ENCODE data around the gene CD3E. TPM values are rescaled to one million over a fixed set of nuclear protein-coding genes. Genes with fewer than 3 reads are reported as not detected.

CD3E gene
- total RNA-seq, 1 donor from 2014 or later, result not detected

DNA sequence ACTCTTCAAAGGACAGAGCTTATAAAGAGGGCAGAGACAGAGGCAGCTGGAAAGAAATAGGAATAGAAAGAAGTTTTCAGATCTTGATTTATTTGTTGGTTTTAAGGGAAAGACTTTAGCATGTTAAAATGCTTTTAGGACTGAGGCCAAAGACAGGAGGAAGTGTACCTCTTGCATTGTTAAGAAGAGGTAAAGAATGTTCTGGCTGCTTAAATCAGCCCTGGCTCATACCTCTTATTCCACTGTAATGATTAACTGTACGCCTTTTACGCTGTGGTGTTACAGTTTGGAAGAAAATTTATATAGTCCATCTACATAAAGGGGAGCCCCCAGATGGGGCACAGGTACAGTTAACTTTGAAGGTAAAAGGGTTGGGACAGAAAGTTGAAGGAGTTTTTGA lies 30.3 kb upstream of the CD3E start:
- Mint-ChIP-seq H3K9me3 (no peaks in the 10 kb centered on the region), H3K27me3 (ENCODE audit: low read depth) (peaks cover 80% of the 10 kb centered on the region), H3K27ac (ENCODE audit: unreplicated experiment) (no peak overlapping the region), H3K4me3 (no peak overlapping the region), H3K4me1 (no peaks in the 10 kb centered on the region), H3K36me3 (ENCODE audit: low read depth) (no peaks in the 10 kb centered on the region)
- TF ChIP-seq, protein P1, sequence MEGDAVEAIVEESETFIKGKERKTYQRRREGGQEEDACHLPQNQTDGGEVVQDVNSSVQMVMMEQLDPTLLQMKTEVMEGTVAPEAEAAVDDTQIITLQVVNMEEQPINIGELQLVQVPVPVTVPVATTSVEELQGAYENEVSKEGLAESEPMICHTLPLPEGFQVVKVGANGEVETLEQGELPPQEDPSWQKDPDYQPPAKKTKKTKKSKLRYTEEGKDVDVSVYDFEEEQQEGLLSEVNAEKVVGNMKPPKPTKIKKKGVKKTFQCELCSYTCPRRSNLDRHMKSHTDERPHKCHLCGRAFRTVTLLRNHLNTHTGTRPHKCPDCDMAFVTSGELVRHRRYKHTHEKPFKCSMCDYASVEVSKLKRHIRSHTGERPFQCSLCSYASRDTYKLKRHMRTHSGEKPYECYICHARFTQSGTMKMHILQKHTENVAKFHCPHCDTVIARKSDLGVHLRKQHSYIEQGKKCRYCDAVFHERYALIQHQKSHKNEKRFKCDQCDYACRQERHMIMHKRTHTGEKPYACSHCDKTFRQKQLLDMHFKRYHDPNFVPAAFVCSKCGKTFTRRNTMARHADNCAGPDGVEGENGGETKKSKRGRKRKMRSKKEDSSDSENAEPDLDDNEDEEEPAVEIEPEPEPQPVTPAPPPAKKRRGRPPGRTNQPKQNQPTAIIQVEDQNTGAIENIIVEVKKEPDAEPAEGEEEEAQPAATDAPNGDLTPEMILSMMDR (conservative IDR thresholded peaks at IDR 0.05), result no peak
- no peak for DNase-seq (ENCODE audit: low read depth, low spot score)

DNA sequence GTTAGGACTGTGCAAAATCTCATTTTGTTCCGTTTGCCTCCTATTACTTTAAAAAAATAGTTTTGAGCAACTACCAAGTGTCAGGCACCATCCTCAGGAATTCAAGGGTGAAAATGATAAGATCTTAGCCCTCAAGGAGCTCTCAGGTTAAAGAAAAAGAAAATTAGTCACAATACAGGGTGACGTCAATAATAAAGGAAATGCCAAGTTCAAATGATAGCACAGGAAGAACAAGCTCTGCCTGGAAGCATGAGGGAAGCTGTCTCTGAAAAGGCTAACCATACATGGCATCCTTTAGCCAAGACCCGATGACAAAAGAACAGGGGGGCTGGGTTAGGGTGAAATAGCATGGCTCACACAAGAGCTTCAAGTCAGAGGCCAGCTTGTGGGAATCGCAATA lies 29.4 kb upstream of the CD3E start:
- no peak overlapping the region for H3K4me3 Mint-ChIP-seq
- no peak for DNase-seq (ENCODE audit: low read depth, low spot score)
- TF ChIP-seq, protein P1 (conservative IDR thresholded peaks at IDR 0.05), result no peak
- H3K4me1 Mint-ChIP-seq, result no peaks in the 10 kb centered on the region
- H3K27ac Mint-ChIP-seq (ENCODE audit: unreplicated experiment), result no peak overlapping the region
- no peaks in the 10 kb centered on the region for H3K9me3 Mint-ChIP-seq
- peaks cover 78% of the 10 kb centered on the region for H3K27me3 Mint-ChIP-seq (ENCODE audit: low read depth)
- no peaks in the 10 kb centered on the region for H3K36me3 Mint-ChIP-seq (ENCODE audit: low read depth)

DNA sequence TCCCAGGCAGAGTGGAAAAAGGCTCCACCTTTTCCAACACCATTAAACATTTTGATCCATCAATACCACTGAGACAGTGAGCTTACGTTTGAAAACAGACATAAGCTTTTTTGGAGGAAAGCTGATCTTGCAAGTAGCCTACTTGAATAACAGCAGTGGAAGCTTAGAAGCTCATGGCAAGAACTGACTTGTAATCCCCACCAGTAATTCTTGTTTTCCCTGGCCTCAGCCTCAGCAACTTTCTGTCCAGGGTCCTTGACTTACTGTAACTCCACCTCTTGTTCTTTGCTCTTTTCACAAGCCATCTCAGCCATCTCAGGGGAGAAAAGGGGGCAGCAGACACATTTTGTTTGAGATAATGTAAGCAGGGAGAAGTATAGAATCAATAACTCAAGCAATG lies 28.1 kb upstream of the CD3E start:
- H3K4me1 Mint-ChIP-seq, result no peaks in the 10 kb centered on the region
- H3K36me3 Mint-ChIP-seq (ENCODE audit: low read depth), result no peaks in the 10 kb centered on the region
- peaks cover 70% of the 10 kb centered on the region for H3K27me3 Mint-ChIP-seq (ENCODE audit: low read depth)
- DNase-seq (ENCODE audit: low read depth, low spot score), result no peak
- TF ChIP-seq, protein P1 (conservative IDR thresholded peaks at IDR 0.05), result no peak
- no peak overlapping the region for H3K4me3 Mint-ChIP-seq
- no peaks in the 10 kb centered on the region for H3K9me3 Mint-ChIP-seq
- no peak overlapping the region for H3K27ac Mint-ChIP-seq (ENCODE audit: unreplicated experiment)

DNA sequence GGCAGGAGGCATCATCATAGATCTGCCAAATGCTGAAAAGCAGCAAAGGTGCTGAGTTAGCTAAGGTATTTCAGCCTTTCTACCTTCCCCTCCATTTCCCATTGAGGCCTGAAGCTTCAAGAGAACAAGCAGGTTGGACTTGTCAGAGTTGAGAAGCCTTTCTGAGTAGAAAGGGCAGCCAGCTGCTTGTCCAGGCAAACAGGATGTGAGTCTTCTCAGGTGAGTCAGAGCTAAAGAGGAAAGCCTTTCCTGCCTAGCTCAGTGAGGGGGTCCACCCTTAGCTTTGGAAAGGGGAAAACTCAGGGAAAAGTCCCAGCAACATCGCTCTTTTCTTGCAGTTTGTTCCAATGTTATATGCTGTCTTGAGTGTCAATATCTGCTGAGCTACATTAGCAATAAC lies 27.2 kb upstream of the CD3E start:
- Mint-ChIP-seq H3K27me3 (ENCODE audit: low read depth) (peaks cover 64% of the 10 kb centered on the region), H3K27ac (ENCODE audit: unreplicated experiment) (no peak overlapping the region), H3K4me1 (no peaks in the 10 kb centered on the region), H3K9me3 (no peaks in the 10 kb centered on the region), H3K4me3 (no peak overlapping the region), H3K36me3 (ENCODE audit: low read depth) (no peaks in the 10 kb centered on the region)
- no peak for DNase-seq (ENCODE audit: low read depth, low spot score)
- TF ChIP-seq, protein P1 (conservative IDR thresholded peaks at IDR 0.05), result no peak

DNA sequence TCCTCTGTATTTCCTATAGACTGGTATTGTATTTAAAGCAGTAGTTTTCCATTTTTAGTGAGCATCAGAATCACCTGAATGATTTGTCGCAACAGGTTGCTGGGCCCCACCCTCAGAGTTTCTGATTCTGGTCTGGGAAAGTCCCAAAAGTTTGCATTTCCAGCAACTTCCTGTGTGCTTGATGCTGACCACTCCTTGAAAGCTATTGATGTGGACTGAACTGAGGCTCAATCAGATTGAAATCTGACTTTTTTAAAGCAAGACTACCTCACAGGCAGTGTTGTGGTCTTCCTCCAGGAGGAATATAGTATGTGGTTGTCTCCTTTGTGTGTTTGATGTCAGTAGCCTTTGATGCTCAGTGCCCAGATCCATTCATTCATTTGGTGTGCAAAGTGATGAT lies 23.2 kb upstream of the CD3E start:
- Mint-ChIP-seq H3K9me3 (no peaks in the 10 kb centered on the region), H3K4me1 (no peaks in the 10 kb centered on the region), H3K27me3 (ENCODE audit: low read depth) (peaks cover 54% of the 10 kb centered on the region), H3K4me3 (no peak overlapping the region), H3K27ac (ENCODE audit: unreplicated experiment) (no peak overlapping the region), H3K36me3 (ENCODE audit: low read depth) (no peaks in the 10 kb centered on the region)
- TF ChIP-seq, protein P1 (conservative IDR thresholded peaks at IDR 0.05), result no peak
- DNase-seq (ENCODE audit: low read depth, low spot score), result no peak

DNA sequence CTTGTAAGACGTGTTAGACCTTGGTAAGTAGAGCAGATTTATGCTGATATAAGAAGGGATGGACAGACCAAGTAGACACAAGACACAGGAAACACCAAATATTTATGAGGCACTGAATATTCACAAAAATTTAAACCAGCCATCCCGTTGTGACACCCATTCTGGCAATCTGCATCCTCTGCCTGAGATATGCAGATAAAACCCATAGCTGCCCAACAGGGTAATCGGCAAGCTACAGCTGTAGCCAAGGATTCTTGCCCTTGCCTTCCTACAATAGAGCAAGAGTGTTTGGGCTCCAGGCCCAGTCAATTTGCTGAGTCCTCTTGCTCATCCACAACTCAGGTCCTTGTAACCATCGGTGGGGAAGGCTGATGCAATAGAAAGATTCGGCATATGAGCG lies 21.9 kb upstream of the CD3E start:
- Mint-ChIP-seq H3K36me3 (ENCODE audit: low read depth) (no peaks in the 10 kb centered on the region), H3K4me1 (no peaks in the 10 kb centered on the region), H3K9me3 (no peaks in the 10 kb centered on the region), H3K27me3 (ENCODE audit: low read depth) (peaks cover 53% of the 10 kb centered on the region), H3K4me3 (no peak overlapping the region), H3K27ac (ENCODE audit: unreplicated experiment) (no peak overlapping the region)
- no peak for DNase-seq (ENCODE audit: low read depth, low spot score)
- TF ChIP-seq, protein P1 (conservative IDR thresholded peaks at IDR 0.05), result no peak
